Left forelimb (tissue), 1 donor: ENCODE data around the gene TBC1D17.

Experiments used
- DNase-seq: peaks from one replicate; pipeline ENCODE4 v3.0.0-alpha.2; 2018; ENCODE audit warnings: low spot score

TBC1D17 gene

GRCh38 chr19:49894011-49894664 lies 16.6 kb downstream of the TBC1D17 start:
- no peak for DNase-seq

- no peak for DNase-seq
These were observed 17.5 kb downstream of the TBC1D17 start for GRCh38 chr19:49894879-49895565.

GRCh38 chr19:49895566-49896297 lies 18.2 kb downstream of the TBC1D17 start:
- DNase-seq, result no peak

GRCh38 chr19:49896863-49897621 lies 19.5 kb downstream of the TBC1D17 start, which contains the start of gene IL4I1:
Gene IL4I1, minus strand, starts transcription at chr19:49896887. Its CDS starts 727 bp downstream, at chr19:49896160.
- DNase-seq, result no peak

GRCh38 chr19:49904136-49904535 lies 26.6 kb downstream of the TBC1D17 start:
- no peak for DNase-seq

- DNase-seq, result no peak
These were observed 29.5 kb downstream of the TBC1D17 start for GRCh38 chr19:49906879-49907564.

GRCh38 chr19:49907745-49908446 lies 30.4 kb downstream of the TBC1D17 start:
- no peak for DNase-seq

GRCh38 chr19:49908480-49909420 lies 31.2 kb downstream of the TBC1D17 start:
- no peak for DNase-seq

- no peak for DNase-seq
These were observed 32.7 kb downstream of the TBC1D17 start for GRCh38 chr19:49910179-49910578.

- no peak for DNase-seq
These were observed 34.1 kb downstream of the TBC1D17 start for GRCh38 chr19:49911381-49912145.

- DNase-seq, result no peak
These were observed 35.6 kb downstream of the TBC1D17 start for GRCh38 chr19:49912965-49913685.

GRCh38 chr19:49913720-49914119 lies 36.2 kb downstream of the TBC1D17 start:
- DNase-seq, result no peak

GRCh38 chr19:49915271-49915670 lies 37.8 kb downstream of the TBC1D17 start:
- no peak for DNase-seq

GRCh38 chr19:49916839-49917733 lies 39.6 kb downstream of the TBC1D17 start:
- no peak for DNase-seq

- no peak for DNase-seq
These were observed 40.6 kb downstream of the TBC1D17 start for GRCh38 chr19:49918089-49918488.

- no peak for DNase-seq
These were observed 43.3 kb downstream of the TBC1D17 start for GRCh38 chr19:49920624-49921363.
